HCT116 (cell line): Measurements from ENCODE around the gene BBS9.

Source experiments
- ATF3 ChIP-seq: IDR thresholded peaks from 2 replicates; pipeline ENCODE4 v1.6.1; 2012
- CEBPB ChIP-seq: IDR thresholded peaks from 2 replicates; pipeline ENCODE4 v1.6.1; 2012; ENCODE audit warnings: low read depth
- CTCF ChIP-seq, 3 experiments: fragments of 200-600 bp in 1 of 3; sonication (generic) in 1 of 3; IDR thresholded peaks in 2 of 3; conservative IDR thresholded peaks in 1 of 3; 2 replicates each; pipeline ENCODE4 v1.5.1; 2012 to 2017; ENCODE audit warnings: low read depth in 2 of 3, low read length in 2 of 3, antibody characterized with exemption in 1 of 3, borderline replicate concordance in 1 of 3, control low read depth in 1 of 3, mild to moderate bottlenecking in 1 of 3, mixed read lengths in 1 of 3, mixed run types in 1 of 3, moderate library complexity in 1 of 3; ENCODE audit not compliant: insufficient read depth in 1 of 3
- EGR1 ChIP-seq: IDR thresholded peaks from 2 replicates; pipeline ENCODE4 v1.6.1; 2012; ENCODE audit warnings: low read depth
- ELF1 ChIP-seq: IDR thresholded peaks from 2 replicates; pipeline ENCODE4 v1.6.1; 2012; ENCODE audit warnings: low read depth, borderline replicate concordance
- POLR2A ChIP-seq: IDR thresholded peaks from 2 replicates; pipeline ENCODE4 v1.7.0; 2011; ENCODE audit warnings: borderline replicate concordance; ENCODE audit not compliant: insufficient read depth, insufficient read length; ENCODE audit errors: extremely low read depth
- POLR2AphosphoS5 ChIP-seq: IDR thresholded peaks from 2 replicates; pipeline ENCODE4 v1.6.1; 2011; ENCODE audit warnings: mild to moderate bottlenecking, low read depth, low read length, moderate library complexity

GRCh38 chr7:33357846-33358245 lies 228.5 kb downstream of the BBS9 start:
- TF ChIP-seq CTCF (IDR thresholded peaks at IDR 0.05 in 2 of 3, conservative IDR thresholded peaks at IDR 0.05 in 1 of 3; ENCODE audit: borderline replicate concordance in 1 of 3, insufficient read depth in 1 of 3, low read depth in 2 of 3, low read length in 2 of 3) (no peak), POLR2A (no peak), ATF3 (no peak), CEBPB (no peak), ELF1 (no peak), POLR2AphosphoS5 (no peak), EGR1 (no peak)
